AML-193 (cell line): ENCODE data around the gene GTF2F2.
A peak's percentile ranks its signal among the peaks of the same experiment; 100 is the strongest.

Experiments used
- DNase-seq, 2 experiments: peaks; one replicate each; lab custom pipeline; 2025; lab: John Stamatoyannopoulos, UW

Gene GTF2F2

GRCh38 chr13:45301263-45301662, 181.0 kb downstream of the GTF2F2 start:
- DNase-seq, result no peak

DNA sequence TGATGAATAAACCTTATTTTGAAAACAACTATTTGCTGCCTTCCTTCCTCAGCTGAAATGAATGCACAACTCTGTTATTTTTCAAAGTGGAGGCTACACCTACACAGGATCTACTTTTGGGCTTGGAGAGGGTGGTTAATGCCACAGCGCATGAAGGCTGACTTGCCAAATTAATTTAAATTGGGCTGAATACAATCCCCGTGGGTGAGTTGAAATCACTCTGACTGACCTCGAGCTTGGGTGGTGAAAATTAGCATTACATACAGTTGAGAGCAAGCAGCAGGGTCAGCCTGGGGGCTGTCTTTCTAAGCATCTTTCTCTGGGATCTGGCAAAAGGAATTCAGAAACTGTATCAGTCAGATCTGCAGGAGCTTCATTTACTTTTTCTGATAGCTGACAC, 182.2 kb downstream of the GTF2F2 start:
- DNase-seq, result no peak

DNA sequence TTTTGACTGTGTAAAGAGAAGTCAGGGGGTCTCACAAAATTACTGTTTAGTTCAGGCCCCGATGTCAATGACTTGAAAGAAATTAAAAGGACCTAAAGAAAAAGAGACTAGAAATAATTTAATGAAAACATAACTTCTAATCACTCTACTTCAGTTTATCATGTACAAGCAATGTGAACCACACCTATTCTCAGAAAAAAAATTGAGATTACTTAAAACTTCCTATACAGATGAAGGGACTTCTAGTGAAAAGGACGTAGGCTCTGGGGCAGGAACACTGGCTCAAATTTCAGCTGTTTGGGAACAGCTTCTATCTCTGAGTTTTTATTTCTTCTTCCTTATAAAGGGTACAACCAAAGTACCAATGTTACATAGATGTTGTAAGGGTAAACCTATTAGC, 182.7 kb downstream of the GTF2F2 start:
- DNase-seq, result no peak

- DNase-seq, result no peak
These were observed 183.6 kb downstream of the GTF2F2 start for GRCh38 chr13:45303866-45304265.

DNA sequence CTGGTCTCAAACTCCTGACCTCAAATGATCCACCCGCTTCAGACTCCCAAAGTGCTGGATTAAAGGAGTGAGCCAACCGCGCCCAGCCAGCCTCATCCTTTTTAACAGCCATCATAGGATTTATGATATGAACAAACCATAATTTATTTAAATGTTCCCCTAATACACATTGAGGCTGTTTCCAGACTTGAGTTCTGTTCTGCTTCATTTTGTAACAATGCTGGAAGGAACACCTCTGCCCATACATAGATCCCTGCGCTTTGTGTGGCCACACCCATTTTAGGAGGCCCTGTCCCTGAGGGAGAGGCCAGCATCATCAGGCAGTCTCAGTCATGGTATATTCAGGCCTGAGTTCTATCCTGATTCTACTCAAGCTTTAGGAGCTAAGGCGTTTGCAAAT, 184.8 kb downstream of the GTF2F2 start:
- DNase-seq, result no peak

DNA sequence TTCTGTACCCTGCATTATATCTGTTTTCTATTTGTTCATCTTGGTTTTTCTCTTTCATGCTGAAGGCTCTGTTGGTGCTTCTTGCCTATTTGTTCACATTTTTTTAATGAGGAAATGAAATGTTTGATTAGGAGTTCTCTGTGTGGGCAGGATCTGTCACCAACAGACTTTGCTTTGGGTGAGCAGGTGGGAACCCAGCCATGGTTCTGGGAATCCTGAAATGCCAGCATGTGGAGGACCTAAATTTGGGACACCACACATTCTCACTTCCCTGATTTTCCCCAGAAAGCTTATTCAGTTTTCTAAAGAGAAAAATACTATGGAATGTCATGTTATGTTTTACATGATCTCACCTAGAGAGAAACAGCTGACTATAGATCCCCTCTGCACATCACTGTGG, 186.7 kb downstream of the GTF2F2 start:
- DNase-seq, result no peak

DNA sequence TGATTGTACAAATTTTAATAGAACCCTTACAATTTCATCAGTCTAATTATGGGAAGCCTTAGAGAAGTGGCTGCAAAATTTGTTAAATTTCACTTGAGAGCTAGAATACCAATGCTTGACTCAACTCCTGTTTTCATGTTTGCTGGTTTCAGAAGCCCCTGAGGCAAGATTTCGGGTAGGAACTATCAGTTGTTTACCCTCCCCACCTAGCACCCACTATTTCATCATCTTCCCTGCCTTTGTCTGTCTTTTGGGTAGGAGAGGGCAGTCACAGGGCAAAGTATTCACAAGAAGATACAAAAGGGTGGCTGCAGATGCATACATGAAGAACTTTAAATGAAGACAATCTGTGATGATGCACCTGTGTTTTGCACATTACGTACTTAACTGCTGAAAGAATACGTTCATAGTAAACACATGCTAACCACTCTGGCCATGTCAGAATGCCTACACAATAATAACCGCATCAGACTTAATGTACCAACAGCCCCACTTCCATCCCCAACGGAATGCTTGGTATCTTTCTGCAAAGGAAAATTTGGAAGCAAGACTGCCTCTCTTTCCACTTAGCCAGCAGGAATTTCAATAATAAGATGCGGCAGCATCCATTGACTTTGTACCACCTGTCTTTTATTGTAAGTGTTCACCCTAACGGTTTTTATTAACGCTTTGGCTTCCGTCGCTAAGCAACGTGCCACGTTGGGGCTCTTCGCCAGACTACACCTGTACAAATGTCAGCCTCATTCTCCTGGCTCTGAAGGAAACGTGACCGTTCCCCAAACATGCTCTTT, 190.2 kb downstream of the GTF2F2 start:
- no peak for DNase-seq

DNA sequence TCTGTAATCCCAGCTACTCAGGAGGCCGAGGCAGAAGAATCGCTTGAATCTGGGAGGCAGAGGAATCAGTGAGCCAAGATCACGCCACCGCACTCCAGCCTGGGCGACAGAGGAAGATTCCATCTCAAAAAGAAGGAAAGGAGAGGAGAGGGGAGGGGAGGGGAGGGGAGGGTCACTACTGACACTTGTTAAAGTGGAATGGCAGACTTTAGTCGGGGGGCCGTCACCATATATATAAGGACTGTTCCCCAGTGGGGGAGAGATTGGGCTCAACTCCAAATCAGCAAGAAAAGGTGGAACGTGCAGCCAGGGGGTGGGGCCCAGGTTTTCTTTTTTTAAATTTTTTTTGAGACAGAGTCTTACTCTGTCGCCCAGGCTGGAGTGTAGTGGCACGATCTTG, 194.5 kb downstream of the GTF2F2 start:
- no peak for DNase-seq

DNA sequence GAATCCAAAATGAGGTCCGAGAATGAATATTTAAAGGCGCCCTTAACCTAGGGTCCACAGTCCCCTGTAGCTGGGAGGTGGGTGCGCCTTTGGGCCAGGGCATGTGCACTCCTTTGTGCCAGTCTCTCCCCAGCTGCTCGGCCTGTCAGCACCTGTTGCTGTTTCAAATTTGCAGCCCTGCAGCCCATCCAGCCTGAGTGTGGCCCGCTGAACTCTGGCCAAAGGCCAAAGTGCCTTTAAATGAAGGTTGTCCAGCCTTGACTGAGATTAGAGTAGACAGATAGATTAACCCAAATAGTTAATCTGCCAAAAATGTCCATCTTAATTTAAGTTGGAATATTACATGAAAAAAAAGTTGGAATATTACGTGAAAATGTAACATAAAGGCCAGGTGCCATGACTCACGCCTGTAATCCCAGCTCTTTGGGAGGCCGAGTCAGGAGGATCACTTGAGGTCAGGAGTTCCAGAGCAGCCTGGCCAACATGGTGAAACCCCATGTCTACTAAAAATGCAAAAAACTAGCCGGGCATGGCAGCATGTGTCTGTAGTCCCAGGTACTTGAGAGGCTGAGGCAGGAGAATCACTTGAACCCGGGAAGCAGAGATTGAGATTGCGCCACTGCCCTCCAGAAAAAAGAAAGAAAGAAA, 195.3 kb downstream of the GTF2F2 start:
- DNase-seq, result no peak

- DNase-seq, result no peak
These were observed 196.0 kb downstream of the GTF2F2 start for GRCh38 chr13:45316338-45316737.

DNA sequence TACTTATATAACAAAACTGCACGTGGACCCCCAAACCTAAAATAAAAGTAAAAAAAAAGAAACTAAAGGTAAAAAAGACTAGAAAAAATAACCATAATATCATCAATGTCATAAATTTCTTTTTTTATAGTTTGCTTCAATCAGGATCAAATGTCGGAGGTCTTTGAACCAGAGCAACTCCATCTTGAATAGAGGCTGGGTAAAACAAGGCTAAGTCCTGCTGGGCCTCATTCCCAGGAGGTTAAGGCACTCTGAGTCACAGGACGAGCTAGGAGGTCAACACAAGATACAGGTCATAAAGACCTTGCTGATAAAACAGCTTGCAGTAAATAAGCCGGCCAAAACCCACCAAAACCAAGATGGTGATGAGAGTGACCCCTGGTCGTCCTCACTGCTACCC, 196.7 kb downstream of the GTF2F2 start:
- no peak for DNase-seq

DNA sequence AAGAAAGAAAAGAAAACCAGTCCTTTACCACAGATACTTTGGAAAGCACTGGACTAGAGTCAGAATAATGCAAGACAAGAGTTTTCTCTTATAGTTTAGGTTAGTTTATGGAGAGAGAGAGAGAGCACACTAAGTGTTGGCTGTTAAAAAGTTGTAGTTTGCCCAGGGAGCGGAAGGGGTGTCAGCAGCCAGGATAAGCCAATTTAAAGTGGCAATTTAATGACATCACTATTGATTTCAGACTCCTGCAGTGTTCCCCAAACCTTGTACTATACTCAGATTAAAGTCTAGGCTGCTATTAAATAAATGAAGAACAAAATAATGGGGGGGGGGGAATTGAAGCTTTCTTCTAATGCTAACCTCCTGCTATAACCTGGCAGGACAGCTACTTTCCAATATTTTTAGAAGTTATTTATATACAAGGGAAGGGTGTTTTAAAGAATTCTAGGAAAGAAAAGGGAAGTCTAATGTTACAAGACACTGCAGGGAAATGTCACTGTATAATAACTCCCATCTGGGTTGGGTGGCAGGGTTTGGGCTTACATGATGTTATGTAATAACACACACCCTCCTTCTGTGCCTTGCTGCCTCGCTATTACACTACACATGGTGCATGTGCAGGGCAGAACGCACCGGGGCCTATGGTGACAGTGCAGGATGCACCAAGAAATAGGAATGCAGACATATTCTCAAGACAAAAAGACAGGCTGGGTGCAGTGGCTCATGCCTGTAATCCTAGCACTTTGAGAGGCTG, 200.7 kb downstream of the GTF2F2 start:
- peak; percentile 92 to 97 for DNase-seq

GRCh38 chr13:45325806-45326205, 205.5 kb downstream of the GTF2F2 start:
- DNase-seq, result no peak

- no peak for DNase-seq
These were observed 207.1 kb downstream of the GTF2F2 start for GRCh38 chr13:45327253-45327955.

DNA sequence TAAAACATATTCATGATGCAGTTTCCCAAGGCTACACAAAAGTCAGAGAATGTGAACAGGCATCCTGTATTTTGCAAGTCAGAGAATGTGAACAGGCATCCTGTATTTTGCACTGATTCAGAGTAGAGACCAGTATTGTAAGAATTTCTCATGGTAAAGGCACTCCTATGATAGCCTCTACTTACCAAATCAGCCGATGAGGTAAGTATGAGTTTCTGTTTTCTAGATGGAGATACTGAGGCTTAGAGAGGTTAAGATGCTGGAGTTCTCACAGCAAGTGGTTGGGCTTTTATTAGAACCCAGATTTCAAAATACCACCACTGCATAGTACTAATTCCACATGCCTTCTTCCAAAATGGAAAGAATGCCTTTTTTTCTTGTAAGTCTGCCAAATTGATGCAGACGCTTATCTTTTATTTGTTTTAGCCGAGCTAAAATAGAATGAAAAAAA, 208.4 kb downstream of the GTF2F2 start:
- DNase-seq, result no peak

DNA sequence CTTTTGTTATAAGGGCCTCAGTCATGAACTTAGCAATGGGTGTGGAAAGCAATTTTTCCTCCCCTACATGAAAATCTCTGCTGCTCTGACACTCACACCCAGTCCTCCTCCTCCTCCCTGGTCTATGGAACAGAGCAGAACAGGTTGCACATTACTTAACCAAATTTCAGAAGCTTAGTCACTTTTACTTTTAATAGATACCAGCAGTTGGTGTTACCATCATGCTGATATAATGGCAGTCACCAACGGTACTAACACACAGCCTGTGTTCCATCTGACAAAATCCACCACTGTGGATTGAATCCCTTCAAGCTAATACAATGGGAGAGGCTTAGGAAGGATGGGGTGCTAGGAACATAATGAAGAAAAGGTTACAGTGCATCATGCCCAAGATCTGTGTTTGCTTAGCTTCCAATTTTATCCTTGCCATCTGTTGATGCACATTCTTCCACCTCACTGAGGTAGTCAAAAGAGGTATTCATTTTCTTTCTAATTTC, 210.9 kb downstream of the GTF2F2 start:
- no peak for DNase-seq

DNA sequence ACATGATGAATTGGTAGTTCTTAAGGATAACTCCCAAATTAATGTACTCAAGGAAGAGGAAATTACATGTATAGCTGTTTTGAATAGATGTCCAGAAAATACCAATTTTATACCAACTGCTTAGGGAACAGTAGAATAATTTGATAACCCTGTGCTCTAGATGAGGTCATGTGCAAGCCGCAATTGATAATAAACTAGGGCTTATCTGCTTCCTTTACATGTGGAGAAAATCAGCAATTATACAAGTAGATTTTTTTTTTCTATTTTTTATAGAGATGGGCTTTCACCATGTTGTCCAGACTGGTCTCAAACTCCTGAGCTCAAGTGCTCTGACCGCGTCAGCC, 211.4 kb downstream of the GTF2F2 start:
- no peak for DNase-seq

DNA sequence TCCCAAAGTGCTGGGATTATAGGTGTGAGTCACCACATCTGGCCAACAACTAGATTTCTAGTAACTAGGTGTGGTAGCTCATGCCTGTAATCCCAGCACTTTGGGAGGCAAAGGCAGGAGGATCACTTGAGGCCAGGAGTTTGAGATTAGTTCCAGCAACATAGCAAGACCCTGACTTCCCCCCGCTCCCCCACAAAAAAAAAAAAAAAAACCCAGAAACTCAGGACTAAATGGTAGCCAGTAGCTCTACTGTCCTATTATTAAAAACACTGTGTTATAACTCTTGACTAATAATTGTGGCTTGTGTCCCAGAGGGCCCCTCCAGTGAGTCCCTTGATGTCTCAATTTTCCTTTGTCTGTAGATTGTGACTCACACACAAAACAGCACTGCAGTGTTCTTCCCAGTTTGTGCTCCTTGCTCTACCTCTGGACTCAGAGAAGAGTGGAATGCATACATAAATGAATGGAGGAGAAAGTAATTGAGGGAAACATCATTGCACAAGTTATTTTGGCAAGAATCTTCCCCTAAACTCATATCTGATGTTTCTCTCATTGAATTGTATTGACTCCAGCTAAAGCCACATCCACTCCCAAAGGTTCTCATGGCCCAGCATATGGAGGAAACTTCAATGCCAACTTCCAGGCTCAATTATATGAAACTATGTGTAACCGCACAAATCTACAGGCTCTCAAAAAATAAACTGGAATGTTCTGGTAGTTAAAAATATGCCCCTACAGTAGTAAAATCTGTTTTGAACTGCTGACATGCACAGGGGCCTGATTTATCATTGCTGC, 211.9 kb downstream of the GTF2F2 start:
- peak; percentile 72 to 76 for DNase-seq

GRCh38 chr13:45332831-45333219, 212.5 kb downstream of the GTF2F2 start:
- DNase-seq, result no peak

GRCh38 chr13:45333251-45333976, 213.1 kb downstream of the GTF2F2 start:
- no peak for DNase-seq
